Effector CD8-positive, alpha-beta T cell (primary cell): ENCODE data around the gene AGAP5.
"Not testable (repeated sequence)": the region's sequence is repeated elsewhere in the genome, so short reads cannot be mapped to it uniquely, and the experiment has no call there.

Experiments used
- DNase-seq: peaks from one replicate; lab custom pipeline; 2025; lab: John Stamatoyannopoulos, UW

AGAP5 gene

DNA sequence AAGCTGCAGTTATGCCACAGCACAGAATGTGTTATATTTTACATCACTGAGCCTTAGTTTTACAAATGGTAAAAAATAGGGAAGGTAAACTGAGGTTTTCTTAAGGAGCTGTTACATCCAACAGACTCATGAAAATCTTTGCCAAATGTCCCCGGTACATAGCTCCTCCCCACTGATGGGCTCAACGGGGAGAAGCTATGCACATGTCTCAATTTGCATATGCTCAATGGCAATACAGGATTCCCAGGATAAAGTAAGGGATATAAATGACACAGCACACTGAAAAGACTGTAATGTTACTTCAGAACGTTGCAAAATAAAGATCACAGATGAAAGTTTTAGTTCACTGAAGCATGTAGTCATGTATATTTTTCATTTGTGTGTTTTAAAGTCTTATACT, 16.6 kb upstream of the AGAP5 start:
- not testable (repeated sequence) for DNase-seq

DNA sequence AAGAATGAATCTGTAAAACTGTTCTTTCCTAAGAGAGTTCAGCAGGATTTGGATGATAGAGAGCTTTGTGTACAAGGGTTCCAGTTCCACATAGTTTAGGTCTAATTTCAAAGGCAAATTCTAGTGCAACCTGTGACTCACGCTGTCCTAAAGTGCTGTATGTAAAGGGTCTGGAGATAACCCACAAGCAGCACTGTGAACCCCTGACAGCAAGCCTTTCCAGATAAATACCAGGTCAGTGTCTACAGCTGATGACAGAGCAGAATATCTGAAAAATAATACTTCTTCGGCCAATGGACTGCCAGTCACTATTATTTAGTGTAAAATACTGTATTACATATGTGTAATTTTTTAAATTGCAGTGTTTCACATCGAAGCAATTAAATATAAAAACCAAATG, 16.0 kb upstream of the AGAP5 start:
- not testable (repeated sequence) for DNase-seq

DNA sequence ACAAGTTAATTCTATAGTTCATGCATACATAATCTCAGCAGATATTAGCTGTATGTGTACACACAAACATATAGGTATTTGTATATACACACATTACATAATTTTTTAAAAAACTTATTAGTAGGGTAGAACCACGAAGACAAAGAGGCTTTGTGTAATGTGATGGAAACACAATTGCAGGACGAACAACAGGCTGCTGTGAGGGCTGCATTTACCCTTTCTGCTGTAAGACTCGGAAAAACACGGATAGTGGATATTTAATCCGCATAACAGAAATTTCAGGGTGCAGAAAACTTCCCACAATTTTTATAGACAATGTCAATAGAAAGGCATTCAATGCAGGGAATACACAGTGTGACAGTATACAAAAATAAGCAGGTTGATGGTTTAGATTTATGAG, 13.8 kb upstream of the AGAP5 start:
- not testable (repeated sequence) for DNase-seq

DNA sequence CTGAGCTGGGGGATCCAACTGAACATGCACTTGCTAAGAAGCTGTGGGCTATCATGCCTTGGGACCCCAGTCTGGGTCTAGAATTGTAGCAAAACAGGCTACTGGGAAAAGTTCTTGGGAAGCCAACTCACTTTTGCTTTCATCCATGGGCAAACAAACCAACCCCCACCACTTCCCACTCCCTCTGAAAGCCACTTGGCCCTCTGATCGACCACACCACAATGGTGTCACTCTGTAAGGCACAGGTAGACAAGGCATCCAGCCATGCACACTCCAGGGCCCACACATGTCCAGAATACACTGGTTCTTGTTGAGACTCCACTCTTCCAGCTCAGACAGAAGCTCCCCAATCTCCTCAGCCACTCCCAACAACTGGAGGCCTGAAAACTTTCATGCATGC, 10.2 kb upstream of the AGAP5 start:
- DNase-seq = not testable (repeated sequence)

DNA sequence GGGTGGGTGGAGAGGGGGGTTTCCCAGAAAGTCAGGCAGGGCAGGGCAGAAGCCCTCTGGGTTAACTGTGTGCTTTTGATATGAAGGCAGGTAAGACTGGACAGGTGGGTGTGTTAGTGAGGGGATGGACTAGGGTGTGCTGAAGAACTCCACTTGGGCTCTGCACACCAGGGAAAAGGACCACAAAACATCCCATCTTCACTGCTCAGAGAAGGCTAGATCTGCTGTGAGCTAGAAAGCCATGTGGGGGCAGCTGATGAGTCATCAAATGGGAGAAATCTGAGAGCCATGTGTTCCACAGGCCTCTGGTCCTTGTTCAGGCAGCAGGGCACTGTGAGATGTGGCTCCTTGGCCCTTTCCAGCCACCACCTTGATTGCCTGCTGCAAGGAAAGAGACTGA, 9.7 kb upstream of the AGAP5 start:
- not testable (repeated sequence) for DNase-seq

DNA sequence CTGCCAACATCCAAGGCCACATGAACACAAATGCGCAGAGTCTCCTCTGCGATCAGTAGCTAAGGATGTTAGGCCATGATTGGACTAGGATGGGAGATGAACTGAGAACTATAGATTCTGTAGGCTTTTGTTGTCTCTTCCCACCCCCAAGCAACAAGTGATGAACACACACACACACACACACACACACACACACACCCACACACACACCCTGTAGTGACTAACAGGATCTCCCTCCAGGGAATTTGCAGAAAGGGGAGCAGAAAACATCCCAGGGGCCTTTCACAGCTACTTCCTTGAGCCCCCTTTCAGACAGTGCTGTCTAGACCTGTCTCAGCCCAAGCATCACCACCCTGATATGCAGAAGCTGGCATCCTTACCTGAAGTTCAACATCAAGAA, 8.6 kb upstream of the AGAP5 start:
- not testable (repeated sequence) for DNase-seq

DNA sequence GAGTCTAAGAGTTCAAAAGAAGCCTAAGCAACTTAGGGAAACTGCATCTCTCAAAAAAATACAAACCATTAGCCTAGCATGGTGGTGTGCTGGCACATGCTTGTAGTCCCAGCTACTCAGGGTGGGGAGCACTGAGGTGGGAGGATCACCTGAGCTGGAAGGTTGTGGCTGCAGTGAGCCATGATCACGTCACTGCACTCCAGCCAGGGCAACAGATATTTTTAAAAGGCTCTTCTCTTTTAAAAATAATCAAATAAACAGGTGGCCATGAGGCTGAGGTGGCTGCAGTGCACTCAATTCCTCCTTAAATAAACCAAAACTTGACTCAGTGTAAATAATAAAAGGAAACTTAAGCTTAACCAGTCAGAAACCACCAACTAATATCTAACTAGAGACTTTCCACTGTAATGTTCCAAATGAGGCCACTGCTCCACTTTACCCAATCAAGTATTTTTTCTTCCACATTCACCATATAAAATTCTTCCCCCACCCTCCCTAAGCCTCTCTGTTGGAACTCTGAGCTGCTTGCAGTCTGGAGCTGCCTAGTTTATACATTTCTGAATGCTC, 7.7 kb upstream of the AGAP5 start:
- not testable (repeated sequence) for DNase-seq

DNA sequence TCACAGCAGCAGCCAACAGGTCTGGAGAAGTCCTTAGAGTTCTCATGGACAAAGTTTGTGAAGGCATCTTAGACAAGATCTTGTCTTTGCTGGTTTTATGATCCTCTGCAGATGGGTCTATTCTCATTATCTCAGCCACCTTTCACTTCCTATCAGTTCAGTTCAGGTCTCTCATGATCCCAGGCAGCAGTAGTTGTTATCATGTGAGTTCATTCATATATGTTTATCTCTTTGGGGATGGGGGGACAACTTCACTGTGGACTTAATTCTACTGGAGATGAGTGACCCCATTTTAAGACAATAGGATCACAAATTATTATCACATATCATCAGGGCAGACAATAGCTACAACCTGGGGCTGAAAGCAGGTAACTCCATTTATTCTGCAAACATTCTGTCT, 6.0 kb upstream of the AGAP5 start:
- not testable (repeated sequence) for DNase-seq

DNA sequence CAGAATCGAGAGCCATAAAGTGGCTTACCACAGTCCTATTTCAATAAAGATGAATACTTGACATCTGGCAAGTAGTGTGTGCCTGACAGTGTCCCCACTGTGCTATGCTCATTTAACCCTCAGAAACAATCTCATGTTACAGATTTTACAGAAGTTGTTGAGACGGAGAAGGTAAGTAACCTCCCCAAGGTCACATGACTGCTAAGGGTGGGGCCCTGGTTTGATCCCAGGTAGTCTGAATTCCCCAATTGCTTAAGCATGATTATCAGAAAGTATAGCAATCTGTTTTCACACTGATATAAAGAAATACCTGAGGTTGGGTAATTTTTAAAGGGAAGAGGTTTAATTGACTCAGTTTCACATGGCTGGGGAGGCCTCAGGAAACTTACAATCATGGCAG, 910 bp upstream of the AGAP5 start:
- DNase-seq = not testable (repeated sequence)

DNA sequence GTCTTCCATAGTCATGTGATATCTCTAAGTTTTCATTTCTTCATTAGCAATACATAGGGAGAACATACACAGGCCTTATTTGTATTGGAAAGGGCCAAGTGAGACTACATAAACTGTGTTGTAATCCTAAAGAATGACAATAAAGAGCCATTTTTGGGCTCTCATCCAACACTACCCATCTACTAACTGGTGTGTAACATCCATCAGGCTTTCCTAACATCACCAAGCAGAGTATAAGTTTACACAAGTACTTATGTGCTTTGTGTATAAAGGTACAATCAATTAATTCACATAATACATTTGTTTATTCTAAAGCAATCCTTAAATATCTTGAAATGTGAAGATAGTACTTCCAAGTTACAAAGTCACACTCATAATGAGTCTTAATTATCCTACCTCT, 2.6 kb downstream of the AGAP5 start:
- not testable (repeated sequence) for DNase-seq

DNA sequence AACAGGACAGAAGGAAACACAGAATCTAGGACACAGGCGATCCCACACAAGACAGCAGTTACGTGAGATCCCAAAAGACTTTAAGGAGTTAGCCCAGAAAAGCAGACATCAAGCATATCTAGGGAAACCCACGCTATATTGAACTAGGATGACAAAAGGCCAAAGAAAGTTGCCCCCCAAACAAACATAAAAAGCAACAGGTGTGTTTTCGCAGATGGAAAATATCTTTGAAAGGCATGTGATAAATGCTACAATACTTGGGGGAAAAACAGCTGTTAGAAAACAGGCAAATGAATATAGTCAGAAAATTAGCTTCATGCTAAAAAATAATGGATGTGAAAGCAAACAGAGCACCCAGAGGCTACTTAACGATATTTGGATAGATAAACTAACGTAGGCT, 7.2 kb downstream of the AGAP5 start:
- DNase-seq = not testable (repeated sequence)

DNA sequence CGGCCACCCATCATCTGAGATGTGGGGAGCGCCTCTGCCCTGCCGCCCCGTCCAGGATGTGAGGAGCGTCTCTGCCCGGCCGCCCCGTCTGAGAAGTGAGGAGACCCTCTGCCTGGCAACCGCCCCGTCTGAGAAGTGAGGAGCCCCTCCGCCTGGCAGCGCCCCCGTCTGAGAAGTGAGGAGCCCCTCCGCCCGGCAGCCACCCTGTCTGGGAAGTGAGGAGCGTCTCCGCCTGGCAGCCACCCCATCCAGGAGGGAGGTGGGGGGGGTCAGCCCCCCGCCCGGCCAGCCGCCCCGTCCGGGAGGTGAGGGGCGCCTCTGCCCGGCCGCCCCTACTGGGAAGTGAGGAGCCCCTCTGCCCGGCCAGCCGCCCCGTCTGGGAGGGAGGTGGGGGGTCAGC, 8.3 kb downstream of the AGAP5 start:
- DNase-seq = not testable (repeated sequence)

DNA sequence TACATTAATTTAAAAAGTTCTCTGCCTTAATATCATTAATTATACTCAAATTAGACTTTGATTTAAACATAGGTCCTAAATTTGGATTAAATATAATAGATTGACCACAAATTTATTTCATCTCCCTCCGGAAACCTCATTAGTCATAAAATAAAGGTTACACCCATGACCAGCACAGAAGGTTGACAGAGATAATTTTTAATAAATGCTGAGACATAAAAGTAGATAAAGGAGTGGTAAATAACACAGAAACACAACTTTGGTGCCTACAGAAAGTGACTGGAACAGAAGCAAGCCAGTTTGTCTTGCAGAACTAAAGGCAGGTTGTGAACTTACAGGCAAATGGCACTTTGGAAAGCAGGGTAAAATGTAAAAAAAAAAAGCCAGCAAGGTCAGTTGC, 10.3 kb downstream of the AGAP5 start:
- not testable (repeated sequence) for DNase-seq

DNA sequence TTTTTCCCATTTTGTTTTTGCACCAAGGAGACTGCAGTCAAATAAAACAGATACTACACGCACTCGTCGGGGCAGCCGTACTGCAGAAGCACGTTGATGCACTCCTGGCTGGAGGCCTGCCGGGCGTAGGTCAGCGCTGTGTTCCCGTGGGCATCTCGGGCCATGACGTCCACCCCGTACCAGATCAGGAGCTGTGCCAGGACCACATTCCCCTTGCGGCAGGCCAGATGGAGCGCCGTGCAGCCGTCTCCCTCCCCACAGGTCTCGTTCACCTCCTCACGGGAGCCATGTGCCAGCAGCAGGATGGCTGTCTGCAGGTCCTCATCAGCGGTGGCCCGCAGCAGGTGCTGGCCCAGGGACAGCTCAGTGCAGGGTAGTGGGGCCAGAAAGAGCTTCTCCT, 23.4 kb downstream of the AGAP5 start:
- not testable (repeated sequence) for DNase-seq

DNA sequence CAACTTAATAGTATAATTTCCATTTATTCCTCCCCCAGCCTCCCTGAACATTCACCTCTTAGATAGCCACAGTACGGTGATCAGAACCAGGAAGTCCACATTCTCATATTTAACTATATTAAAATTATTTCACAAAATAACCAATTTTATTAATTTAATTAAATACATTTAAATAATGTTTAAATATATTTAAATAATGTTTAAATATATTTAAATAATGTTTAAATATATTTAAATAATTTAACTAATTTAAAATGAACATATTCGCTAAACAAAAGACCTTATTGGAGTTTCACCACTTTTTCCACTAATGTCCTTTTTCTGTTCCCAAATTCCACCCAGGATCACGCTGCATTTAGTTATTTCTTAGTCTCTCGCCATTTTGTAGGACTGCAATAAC, 29.5 kb downstream of the AGAP5 start:
- not testable (repeated sequence) for DNase-seq

DNA sequence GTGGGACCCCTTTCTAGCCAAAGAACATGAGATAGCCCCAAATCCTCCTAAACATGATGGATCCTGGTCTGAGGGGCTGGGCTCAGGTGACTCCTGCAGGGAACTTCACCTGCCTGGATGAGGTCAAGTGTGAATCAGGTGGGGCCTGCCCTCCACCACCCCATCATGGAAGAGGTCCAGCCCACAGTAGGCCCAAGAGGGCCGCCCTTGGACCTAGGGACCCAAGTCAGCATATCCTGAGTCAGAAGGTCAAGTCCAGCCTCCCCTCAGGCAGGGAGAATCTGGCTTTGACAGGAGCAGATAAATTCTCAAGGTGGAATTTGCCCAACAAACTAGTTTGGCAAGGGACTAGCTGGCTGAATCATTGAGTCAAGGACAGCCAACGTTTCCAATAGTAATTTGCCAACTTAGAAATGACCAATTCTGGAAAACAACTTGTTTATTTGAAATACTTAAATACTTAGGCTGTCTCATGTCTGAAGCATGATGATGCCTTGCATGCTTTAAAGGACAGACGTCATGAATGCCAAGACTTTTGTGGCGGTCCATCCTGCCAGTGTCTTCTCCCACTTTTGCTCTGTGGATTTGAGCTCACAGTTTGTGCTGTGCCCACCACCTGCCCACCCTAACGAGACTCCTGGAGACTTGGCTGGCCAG, 31.6 kb downstream of the AGAP5 start:
- DNase-seq = not testable (repeated sequence)

DNA sequence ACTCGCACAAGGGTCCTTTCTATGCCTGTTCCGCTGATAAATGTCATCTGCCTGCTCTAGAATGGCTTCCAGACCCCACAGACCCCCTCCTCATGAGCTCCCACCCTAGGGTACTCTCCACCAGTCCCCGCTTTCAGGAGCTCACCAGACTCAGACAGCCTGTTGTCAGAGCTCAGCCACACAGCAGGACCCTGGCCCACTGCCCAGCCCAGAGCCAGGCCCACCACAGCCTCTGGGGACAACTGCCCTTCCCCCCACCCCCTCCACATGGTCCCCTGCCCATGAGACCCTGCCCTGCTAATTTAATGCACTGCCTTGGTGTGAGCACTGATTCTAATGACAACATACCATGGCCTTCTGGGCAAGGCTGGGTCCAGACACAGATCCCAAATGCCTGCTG, 32.3 kb downstream of the AGAP5 start:
- DNase-seq = not testable (repeated sequence)

DNA sequence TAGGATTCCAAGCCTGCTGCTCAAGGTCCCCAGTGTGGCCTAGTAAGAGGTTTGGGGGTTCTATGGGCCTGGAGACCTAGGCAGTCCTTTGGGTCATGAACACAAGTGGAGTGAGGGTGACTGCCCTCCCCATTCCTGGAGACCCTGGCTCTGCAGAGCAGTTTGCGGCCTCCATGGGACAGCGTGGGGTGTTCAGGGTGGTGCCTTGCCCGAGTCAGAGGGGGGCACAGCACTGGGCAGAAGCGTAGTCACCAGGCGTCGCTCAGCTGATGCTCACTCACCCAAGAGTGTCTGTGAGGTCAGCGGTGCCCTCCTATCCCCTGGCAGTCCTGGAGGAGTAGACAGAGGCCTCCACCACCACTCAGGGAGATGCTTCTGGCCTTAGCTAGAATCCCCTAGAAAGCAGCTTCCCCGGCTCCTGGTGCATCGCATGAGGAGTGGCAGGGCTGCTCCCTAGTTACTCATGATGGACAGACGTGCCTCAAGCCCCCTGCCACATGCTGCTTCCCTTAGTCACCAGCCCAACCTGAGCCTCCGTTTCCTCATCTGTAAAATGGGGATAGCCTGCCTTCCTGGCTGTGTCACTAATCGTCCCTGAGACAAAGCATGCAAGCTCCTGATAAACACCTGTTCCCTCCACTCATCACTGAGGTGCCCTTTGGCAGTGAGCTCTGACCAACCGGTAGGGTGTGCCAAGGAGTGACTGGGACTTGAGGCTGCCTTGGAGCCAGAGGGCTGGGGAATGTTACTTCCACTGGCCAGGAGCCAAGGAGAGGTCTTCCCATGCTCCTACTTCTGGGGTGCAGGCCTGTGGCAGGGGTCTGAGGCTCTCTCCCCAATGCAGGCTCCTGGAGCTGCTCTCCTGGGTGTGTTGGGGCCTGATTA, 33.5 kb downstream of the AGAP5 start:
- DNase-seq = not testable (repeated sequence)

DNA sequence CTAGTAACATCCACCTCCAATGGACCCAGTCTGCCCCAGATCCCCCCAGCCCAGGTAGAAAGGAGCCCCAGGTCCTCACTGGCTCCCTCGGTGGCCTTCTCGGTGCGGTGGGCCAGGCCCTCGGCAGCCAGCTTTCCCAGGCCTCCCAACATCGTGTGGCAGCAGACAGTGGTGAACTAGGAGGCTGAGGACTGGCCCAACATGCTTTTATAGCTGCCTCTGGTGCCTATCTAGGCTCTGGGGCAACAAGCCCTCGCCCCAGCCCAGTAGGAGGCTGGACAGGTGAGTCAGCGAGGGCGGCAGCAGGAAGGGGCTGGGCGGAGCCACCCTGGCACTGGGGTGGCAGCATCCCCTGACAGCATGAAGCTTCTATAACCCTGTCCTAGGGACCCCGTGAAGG, 34.3 kb downstream of the AGAP5 start:
- not testable (repeated sequence) for DNase-seq

DNA sequence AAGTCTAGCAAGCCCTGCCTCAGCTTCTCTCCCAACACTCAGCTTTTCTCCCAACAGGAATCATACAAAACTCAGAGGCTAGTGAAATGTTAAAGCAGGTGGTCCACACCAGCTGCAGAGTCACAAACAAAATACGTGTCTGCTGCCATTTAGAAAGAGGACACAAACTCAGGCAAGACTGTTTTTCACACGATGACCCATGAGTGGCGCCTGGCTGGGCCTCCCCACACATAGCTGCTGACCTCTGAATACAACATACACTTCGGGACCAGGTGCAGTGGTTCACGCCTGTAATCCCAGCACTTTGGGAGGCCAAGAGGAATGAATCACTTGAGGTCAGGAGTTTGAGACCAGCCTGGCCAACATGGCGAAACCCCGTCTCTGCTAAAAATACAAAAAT, 35.2 kb downstream of the AGAP5 start:
- not testable (repeated sequence) for DNase-seq

DNA sequence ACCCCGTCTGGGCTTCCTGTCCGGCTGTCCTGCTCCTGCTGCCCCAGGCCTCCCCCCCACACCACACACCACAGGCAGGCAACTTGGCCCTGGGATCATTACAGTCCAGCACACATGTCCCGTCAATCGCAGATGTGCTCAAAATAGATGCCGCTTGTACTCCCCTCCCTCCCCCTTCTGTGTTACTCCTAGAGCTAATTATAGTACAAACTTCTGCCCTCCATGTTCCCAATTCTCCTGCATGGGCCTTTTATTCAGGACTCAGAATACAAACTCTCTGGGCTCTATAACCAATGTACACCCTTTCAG, 42.0 kb downstream of the AGAP5 start, which contains the start of gene SYNPO2L:
SYNPO2L (minus strand) TSS at position 40 of the 309 bp plus-strand sequence. CDS start 107 bp downstream, outside the sequence.
- DNase-seq = no peak

DNA sequence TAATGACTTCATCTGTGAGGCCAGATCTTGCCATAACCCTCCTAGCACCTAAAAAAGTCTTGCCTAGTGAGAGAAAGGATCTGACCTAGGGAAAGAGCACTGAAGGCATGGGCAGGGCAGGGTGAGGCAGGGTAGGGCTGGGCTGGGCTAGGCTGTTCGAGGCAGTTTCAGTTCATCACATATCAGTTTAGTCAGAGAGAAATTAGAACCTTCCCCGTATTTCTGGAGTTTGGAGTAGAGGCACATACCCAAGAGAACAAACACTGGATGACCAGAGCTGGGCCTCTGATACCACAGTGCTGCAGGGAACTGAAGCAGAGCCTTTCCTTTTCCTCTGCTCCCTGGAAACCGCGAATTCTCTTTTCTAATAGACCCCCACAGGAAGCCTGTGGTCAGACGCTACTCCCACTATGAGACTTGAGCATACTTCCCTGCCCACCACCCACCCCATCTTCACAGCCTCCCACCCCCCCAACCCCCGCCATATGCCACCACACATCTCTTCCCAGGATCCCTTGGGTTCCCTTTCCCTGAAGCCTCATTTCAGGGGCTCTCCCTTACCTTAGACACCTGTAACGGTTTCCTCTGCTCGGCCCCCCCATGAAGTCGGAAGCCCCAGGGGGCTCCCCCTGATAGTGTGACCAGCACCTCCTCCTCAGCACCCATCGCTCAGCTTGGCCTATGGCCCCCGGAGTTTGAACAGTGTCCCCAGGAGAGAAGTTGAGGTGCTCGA, 42.5 kb downstream of the AGAP5 start:
- DNase-seq = no peak
